ENCODE results near the gene DPPA2. TPM values are rescaled to one million over a fixed set of nuclear protein-coding genes. Genes with fewer than 3 reads are reported as not detected.

Gene DPPA2
- total and polyA plus RNA-seq, 9 donors: not detected

GRCh38 chr3:109275702-109276293, 40.5 kb downstream of the DPPA2 start:
- WGBS, 3 donors: 30 to 43% (median 32%) methylated on average over 9 of the region's 9 CpGs

GRCh38 chr3:109270779-109271178, 45.5 kb downstream of the DPPA2 start:
- 95 to 99% (median 98%) methylated on average over 7 of the region's 7 CpGs for WGBS, 3 donors
- intact Hi-C loops (cut with DNase I): no loop called here

More at GRCh38 chr3:109275702-109276293, 40.5 kb downstream of the DPPA2 start:
- Histone ChIP-seq H3K27me3 (no peaks in the 10 kb centered on the region), H3K9me3 (no peaks in the 10 kb centered on the region), H3K4me3 (no peak overlapping the region), H3K36me3 (no peaks in the 10 kb centered on the region), H3K4me1 (ENCODE audit: insufficient read depth) (no peaks in the 10 kb centered on the region), H3K27ac (no peak overlapping the region)
- TF ChIP-seq EP300 (IDR thresholded peaks at IDR 0.05): no peak
- no peak for TF ChIP-seq CTCF (IDR thresholded peaks at IDR 0.05)
- TF ChIP-seq POLR2A (IDR thresholded peaks at IDR 0.05): no peak
- no peak for DNase-seq
- intact Hi-C loops (cut with DNase I): no loop called here

GRCh38 chr3:109269577-109270275, 46.6 kb downstream of the DPPA2 start:
- no peaks in the 10 kb centered on the region for H3K9me3 ChIP-seq
- 90 to 94% (median 94%) methylated on average over 6 of the region's 6 CpGs for WGBS, 3 donors
- no peaks in the 10 kb centered on the region for H3K27me3 ChIP-seq
- no peaks in the 10 kb centered on the region for H3K36me3 ChIP-seq
- H3K4me3 ChIP-seq: no peak overlapping the region
- no peak overlapping the region for H3K27ac ChIP-seq
- intact Hi-C loops (cut with DNase I): no loop called here
- no peaks in the 10 kb centered on the region for H3K4me1 ChIP-seq (ENCODE audit: insufficient read depth)
- TF ChIP-seq EP300 (IDR thresholded peaks at IDR 0.05): no peak
- no peak for TF ChIP-seq CTCF (IDR thresholded peaks at IDR 0.05)
- TF ChIP-seq POLR2A (IDR thresholded peaks at IDR 0.05): no peak
- DNase-seq: no peak

More at GRCh38 chr3:109270779-109271178, 45.5 kb downstream of the DPPA2 start:
- Histone ChIP-seq H3K4me1 (ENCODE audit: insufficient read depth) (no peaks in the 10 kb centered on the region), H3K9me3 (no peaks in the 10 kb centered on the region), H3K4me3 (no peak overlapping the region), H3K36me3 (no peaks in the 10 kb centered on the region), H3K27me3 (no peaks in the 10 kb centered on the region), H3K27ac (no peak overlapping the region)
- DNase-seq: no peak
- no peak for TF ChIP-seq POLR2A (IDR thresholded peaks at IDR 0.05)

- H3K4me3 ChIP-seq: no peak overlapping the region
- no peaks in the 10 kb centered on the region for H3K36me3 ChIP-seq
- no peak for DNase-seq
- no peaks in the 10 kb centered on the region for H3K4me1 ChIP-seq (ENCODE audit: insufficient read depth)
- H3K9me3 ChIP-seq: no peaks in the 10 kb centered on the region
- 96 to 100% (median 98%) methylated on average over 1 of the region's 1 CpG for WGBS, 3 donors
- intact Hi-C loops (cut with DNase I): no loop called here
- no peaks in the 10 kb centered on the region for H3K27me3 ChIP-seq
- TF ChIP-seq EP300 (IDR thresholded peaks at IDR 0.05): no peak
- TF ChIP-seq CTCF (IDR thresholded peaks at IDR 0.05): no peak
- TF ChIP-seq POLR2A (IDR thresholded peaks at IDR 0.05): no peak
- H3K27ac ChIP-seq: no peak overlapping the region
Observed at GRCh38 chr3:109268181-109268580, 48.1 kb downstream of the DPPA2 start.

GRCh38 chr3:109265295-109265694, 51.0 kb downstream of the DPPA2 start:
- H3K4me3 ChIP-seq: no peak overlapping the region
- H3K27me3 ChIP-seq: no peaks in the 10 kb centered on the region
- WGBS, 3 donors: 22 to 28% (median 27%) methylated on average over 2 of the region's 2 CpGs
- H3K4me1 ChIP-seq (ENCODE audit: insufficient read depth): no peaks in the 10 kb centered on the region
- DNase-seq: no peak
- intact Hi-C loops (cut with DNase I): no loop called here
- H3K27ac ChIP-seq: no peak overlapping the region
- no peaks in the 10 kb centered on the region for H3K36me3 ChIP-seq
- no peaks in the 10 kb centered on the region for H3K9me3 ChIP-seq
- TF ChIP-seq EP300 (IDR thresholded peaks at IDR 0.05) (no peak), CTCF (IDR thresholded peaks at IDR 0.05) (no peak), POLR2A (IDR thresholded peaks at IDR 0.05) (no peak)
